KBM-7 (cell line): Measurements from ENCODE around the gene DNAJA4.

Source experiments
- DNase-seq: peaks from one replicate; pipeline ENCODE4 v3.0.0-alpha.2; 2015
- in situ Hi-C: fragments of 300-500 bp; cut with MboI; formaldehyde crosslinking; loops from 2 replicates; pipeline ENCODE4 v1.14.3; 2020; ENCODE audit warnings: low sequenced_read_pairs, low pct_unique_long_range_greater_than_20kb, mixed read lengths

Gene DNAJA4

DNA sequence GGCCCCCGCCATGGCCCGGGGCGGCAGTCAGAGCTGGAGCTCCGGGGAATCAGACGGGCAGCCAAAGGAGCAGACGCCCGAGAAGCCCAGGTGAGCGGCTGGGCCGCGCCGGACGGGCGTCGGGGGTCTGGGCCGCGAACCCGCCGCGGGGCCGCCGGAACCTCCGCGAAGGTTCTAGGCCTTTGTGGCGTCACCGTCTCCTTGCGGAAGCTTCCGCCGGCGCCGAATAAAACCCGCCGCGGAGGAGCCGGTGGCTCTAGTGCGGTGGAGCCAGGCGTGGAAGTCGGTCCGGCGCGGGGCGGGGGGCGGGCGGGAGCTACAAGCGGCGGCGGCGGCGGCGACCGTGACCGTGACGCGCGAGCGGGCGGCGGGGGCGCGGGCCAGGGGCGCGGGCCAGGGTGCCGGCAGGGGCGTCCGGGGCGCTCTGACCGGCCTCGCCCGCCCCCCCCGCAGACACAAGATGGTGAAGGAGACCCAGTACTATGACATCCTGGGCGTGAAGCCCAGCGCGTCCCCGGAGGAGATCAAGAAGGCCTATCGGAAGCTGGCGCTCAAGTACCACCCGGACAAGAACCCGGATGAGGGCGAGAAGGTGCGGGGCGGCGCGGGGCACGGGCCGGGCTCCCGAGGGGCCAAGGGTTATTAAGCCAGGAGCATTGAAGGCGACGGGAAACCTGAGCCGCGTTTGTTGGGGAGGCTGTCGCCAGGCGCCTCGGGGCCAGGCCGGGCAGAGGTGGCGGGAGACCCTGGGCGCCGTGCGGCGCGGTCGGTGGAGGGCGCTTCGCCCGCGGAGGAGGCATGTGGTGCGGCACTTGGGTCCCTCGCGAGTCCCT, at the start of gene DNAJA4:
DNAJA4 (plus strand) TSS at position 259 of the 833 bp plus-strand sequence; CDS start at position 461, 202 bp downstream.
- in situ Hi-C loops: no loop called here
- DNase-seq: no peak

DNA sequence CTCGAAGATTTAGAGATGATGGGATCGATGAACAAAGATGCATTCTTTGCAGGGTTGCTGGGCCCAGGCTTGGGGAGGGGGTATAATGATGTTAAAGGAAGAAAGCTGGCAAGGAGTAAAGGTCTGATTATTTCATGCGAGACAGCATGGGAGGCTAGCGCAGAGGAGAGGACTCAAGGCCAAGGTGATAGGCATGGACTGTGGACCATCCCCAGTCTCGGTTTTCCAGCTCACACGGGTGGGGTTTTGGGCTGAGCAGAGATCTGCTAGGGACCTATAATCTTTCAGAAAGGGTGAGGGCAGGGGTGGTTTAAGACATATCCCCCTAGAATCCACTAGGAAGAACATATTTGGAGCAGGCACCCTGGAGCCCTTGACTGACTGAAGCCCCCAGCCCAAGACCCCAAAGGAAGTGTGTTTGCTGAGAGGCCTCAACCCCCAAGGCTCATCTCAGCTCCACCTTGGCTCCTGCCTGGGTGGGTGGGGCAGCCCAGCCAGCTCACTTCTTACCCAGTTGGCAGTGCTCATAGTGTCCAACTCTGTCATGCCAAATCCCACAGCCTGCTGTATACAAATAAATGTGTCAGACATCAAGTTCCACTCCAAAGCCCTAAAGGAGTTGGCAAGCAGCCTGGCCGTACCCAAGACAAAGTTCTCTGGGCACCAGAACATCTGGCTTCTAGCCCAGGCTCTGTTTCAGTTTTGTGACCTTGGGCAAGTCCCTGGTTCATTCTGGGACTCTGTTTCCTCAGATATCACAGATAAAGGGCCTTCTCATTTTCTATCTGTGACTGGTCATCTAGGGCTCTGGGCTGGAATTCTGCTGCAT, 47.9 kb upstream of the DNAJA4 start:
- in situ Hi-C loops: no loop called here
- DNase-seq: no peak

DNA sequence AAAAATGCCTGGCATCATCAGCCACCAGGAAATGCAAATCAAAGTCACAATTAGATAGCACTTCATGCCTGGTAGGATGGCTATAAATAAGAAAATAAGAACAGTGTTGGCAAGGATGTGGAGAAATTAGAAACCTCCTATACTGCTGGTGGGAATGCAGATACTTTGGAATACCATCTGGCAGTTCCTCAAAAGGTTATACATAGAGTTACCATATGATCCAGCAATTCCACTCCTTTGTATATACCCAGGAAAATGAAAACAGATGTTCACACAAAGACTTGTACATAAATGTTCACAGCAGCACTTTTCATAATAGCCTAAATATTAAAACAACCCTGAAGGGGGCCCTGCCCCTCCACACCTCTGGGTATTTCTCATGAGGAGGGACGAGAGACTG, 43.6 kb upstream of the DNAJA4 start:
- in situ Hi-C loops: no loop called here
- DNase-seq: no peak

DNA sequence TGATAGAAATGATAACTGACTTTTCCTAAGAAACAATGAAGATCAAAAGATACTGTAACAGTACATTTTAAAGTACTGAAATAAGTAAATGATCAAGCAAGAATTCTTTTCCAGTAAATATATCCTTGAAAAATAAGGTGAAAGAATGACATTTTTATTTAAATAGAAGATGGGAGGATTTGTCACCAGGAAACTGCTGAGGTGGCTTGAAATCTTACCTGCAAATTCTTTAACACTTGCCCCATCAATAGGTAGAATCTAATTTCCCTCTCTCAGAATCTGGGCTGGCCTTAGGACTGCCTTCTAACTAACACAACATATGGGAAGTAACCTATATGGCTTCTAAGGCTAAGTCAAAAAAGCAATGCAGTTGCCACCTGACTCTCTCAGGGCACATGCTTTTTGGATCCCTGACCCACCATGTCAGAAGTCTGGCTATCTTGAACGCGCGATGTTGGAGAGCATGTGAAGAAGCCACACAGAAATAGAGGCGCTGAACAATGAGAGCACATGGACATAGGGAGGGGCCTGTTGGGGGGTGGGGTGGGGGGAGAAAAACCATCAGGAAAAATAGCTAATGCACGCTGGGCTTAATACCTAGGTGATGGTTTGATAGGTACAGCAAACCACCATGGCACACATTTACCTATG, 41.5 kb upstream of the DNAJA4 start:
- no peak for DNase-seq
- in situ Hi-C loops: no loop called here

DNA sequence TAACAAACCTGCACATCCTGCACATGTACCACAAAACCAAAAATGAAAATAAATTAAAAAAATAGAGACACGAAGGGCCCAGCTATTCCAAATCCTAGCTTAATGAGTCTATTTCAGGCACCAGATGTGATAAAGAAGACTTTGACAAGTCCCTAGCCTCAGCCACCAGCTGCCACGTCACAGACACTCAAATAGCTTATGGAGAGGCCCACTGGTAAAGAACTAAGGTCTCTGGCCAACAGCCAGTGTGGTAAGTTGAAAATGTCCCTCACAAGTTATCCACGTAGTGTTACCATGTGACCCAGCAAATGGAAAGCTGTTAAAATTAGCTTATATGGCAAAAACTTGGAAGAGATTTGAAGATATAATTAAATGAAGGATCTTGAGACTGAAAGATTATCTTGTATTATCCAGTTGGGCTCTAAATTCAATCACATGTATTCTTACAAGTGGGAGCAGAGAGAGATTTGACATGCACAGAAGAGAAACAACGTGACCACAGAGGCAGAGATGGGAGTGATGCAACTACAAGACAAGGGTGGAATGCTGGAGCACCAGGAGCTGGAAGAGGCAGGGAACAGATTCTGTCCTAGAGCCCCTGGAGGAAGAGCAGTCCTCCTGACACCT, 40.9 kb upstream of the DNAJA4 start:
- no peak for DNase-seq

DNA sequence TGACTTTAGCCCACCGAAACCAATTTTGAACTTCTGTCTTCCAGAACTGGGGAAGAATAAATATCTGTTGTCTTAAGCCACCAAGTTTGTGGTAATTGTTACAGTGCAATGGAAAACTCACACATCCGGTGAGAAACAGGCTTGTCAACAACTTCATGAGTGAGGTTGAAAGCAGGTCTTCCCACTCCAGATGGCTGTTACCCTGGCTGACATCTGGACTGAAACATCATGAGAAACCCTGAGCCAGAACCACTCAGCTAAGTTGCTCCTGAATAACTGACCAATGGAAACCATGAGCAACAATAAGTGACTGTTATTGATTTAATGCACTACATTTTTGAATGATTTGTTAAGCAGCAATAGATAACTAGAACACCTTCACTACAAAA, 40.3 kb upstream of the DNAJA4 start:
- in situ Hi-C loops: no loop called here
- DNase-seq: no peak

More for the DNA sequence above, 40.9 kb upstream of the DNAJA4 start:
- in situ Hi-C loops: no loop called here

DNA sequence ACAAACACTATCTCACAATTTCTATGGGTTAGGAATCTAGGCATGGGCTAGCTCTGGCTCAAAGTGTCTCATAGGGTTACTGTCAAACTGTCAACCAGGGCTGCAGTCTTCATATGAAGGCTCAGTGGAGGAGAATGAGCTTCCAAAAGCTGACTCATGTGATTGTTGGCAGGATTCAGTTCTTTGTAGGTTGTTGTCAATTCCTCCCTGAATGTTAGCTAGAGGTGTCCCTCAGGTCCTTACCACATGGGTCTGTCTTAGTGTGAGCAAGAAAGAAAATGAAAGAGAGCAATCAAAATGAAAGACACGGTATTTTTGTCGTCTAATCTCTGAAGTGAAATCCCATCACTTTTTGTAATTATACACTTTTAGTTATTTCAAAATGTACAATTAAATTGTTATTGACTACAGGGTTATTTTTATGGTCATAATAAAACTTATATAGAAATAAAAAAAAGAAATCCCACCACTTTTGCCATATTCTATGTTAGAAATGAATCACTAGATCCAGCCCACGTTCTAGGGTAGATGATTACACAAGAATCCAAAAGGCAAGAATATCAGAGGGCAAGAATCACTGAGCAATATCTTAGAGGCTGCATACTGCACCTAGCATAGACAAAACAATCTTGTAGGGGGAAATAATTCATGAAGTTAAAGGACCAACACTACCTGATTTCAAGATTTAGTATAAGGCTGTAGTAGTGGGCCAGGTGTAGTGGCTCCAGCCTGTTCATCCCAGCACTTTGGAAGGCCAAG, 38.4 kb upstream of the DNAJA4 start:
- in situ Hi-C loops: loop anchor here (25.0 kb wide), 2 partner anchors 111 to 264 kb away; partner anchors contain the start of gene CRABP1
- no peak for DNase-seq

DNA sequence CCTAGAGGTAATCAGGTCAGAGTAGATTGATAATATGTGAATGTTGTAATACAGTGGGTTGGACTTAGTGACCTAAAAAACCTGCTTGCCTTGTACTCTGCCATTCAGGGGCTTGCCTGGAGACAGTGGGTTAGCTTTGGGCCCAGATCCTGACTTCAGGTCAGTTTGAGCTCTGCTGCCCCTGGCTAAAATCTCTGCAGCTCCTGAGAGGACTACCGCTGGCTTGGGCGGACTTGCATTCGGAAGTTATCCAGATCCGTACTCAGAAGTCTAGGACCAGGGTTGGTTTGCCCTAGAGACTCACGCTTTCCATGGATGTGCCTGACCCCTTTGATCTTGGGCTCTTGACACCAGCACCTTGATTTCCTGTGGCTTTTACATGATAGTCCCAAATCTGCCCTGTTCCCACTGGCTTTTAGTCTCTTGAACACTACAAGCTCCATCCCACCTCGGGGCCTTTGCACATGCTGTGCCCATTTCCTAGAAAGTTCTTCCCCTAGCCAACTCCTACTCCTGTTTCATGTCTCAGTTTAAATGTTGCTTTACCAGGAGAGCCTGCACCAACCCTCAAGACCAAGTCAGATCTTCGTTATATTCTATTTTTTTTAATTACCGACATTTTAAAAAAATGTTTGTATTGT, 35.9 kb upstream of the DNAJA4 start:
- DNase-seq: no peak
- in situ Hi-C loops: loop anchor here (25.0 kb wide), 2 partner anchors 109 to 266 kb away; partner anchors contain the start of gene CRABP1

DNA sequence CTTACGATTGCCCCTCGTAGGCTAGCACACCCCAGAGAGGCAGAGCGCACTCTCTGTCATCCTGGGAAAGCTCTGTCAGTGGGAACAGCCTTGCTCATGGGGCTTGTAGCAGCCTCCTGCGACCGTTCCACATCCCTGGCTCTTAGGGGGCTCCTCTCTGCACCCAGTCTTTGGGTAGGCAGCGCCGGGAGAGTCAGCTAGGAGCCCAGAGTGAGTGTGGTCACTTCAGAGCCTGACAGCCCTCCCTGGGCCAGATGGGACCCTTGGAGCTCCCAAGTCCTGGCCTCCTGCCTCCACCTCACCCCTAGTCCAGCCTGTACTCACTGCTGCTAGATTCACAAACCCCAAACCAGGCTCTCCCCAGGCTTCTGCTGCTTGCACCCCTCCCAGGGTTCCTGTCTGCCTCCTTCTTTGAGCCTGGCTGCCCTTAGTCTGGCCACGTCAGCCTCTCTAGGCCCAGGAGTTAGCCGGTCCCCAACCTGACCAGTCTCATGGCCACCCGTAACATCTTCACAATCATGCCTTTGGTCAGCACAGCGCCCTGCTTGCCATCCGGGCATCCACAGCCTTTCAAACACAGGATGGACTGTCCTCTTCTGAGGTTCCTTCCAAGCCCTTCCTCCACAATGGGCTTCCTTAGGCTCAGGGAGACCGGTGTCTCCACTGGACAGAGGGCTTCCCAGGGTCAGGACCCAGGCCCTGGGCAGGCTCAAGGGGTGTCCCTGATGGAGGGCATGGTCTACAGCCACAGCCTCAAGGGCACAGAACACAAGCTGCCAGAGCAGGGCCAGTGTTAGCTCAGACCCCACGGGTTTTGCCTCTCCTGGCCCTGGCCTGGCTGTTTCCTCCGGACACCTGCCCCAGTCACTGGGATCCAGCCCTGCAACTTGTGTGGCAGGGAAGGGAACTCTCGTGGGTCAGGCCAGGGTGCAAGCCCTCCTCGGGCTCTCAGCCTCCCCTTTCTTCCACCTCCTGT, 34.6 kb upstream of the DNAJA4 start:
- no peak for DNase-seq
- in situ Hi-C loops: loop anchor here (10.0 to 25.0 kb wide), 3 partner anchors 108 to 267 kb away; partner anchors contain the start of gene CRABP1

DNA sequence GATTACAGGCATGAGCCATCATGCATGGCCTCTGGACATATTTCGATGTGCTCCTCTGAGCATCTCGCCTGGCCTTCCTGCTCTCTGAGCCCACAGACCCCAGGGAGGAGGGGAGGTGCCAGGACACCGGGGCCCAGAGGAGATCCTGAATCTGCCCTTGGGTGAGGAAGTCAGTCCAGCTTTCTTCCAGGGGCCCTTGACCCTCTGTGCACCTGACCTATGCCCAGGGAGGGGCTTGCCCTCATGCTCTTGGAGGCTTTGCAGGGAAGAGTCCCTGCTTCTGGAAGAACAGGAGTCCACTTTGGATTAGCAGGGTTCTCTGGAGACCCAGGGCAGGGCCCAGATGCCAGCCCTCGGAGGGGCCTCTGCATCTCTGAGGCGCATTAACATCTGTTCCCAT, 31.4 kb upstream of the DNAJA4 start:
- DNase-seq: no peak
- in situ Hi-C loops: loop anchor here (10.0 to 25.0 kb wide), 3 partner anchors 104 to 271 kb away; partner anchors contain the start of gene CRABP1

DNA sequence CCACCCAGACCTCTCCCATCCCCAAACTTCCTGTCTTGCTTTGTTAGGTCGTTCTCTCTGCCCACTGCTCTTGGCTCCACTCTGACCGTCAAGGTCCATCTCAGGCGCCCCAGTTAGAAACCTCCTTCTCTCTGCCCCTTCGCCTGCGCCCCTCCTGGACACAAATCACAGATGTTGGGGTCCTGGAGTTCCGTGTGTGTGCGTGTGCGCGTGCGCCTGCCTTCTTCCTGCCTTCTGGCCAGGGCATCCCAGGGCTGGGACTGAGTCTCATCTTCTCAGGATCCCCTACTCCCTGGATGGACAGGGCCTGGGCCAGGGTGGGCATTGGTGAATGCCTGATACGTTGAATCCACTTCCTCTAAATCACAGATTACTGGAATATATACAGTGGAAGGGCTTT, 30.9 kb upstream of the DNAJA4 start:
- in situ Hi-C loops: loop anchor here (10.0 to 25.0 kb wide), 3 partner anchors 104 to 271 kb away; partner anchors contain the start of gene CRABP1
- no peak for DNase-seq

DNA sequence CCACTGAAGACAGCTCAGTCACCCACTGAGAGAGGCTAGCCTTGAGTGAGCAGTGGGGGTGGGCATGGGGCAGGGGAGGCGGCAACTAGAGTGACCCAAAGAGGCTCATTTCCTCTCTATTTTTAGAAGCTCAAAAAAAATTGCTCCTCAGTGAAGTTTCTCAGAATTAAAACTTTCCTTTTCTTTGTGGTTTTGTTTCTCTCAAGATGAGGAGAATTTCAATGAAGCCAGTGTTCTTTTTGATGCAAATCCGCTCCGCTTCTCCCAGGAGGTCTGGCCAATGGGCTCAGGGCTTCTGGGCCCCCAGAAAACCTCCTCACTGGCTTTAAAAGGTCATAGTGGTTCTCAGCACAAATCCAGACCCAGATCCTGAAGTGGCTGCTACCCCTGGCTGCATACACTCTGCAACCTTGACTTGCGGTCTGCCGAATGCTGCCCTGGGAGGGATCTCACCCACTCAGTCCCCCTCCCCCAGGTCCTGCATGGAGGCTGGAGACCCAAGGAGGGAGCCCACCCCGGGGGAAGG, 29.8 kb upstream of the DNAJA4 start, which contains the start of gene ACSBG1:
ACSBG1 (minus strand) TSS at position 51 of the 526 bp plus-strand sequence. CDS start 64 bp downstream, outside the sequence.
- in situ Hi-C loops: loop anchor here (10.0 to 25.0 kb wide), 3 partner anchors 103 to 272 kb away; partner anchors contain the start of gene CRABP1
- DNase-seq: peak; percentile 24

DNA sequence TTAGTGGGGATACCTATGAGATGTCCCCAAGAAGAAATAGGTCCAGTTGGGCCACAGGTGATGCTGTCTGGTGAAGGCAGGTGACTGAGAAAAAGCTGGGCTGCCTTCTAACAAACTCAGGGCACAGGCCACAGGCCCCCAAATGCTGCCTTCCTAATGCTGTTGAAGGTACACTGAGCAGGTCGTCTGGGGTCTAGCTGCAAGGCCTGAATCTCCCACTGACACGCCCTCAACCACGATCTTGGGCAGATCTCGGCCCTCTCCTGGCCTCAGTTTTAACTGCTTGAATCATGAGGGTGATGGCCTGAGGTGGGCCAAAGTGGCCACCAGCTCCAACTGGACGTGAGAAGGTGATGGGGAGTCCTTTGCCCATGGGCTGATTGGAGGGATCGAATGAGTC, 27.9 kb upstream of the DNAJA4 start:
- no peak for DNase-seq
- in situ Hi-C loops: loop anchor here (10.0 to 25.0 kb wide), 3 partner anchors 101 to 274 kb away; partner anchors contain the start of gene CRABP1

DNA sequence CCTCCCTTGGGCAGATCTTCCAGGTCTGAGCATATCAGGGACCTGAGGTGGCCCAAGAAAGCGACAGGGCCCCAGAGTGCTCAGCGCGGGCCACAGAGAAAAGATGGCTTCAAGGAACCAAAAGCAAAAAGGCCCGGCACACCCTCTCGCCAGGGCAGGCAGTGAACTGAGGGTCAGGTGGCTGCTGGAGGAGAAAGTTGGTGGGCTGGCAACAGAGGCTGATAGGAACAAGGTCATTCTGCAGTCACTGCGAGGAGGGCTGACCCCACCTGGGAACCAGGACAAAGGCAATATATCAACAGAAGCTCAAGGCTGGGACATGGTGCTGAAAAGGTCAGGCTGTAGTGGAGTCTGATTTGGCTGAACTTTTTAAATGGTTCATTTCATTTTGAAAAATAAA, 27.2 kb upstream of the DNAJA4 start:
- in situ Hi-C loops: loop anchor here (10.0 to 25.0 kb wide), 3 partner anchors 100 to 275 kb away; partner anchors contain the start of gene CRABP1
- DNase-seq: no peak

DNA sequence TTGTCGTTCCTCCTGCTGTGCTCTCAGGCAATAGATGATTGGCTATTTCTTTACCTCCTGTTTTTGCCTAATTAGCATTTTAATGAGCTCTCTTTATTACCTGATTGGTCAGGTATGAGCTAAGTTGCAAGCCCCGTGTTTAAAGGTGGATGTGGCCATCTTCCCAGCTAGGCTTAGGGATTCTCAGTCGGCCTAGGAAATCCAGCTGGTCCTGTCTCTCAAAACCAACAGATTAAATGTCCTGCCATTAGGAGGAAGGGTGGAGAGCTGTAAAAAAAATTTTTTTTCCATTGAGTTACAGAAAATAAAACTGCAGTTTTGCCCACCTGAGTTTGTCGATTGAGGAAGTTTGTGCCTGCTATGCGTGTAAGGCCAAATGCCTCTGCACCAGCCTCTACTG, 24.6 kb upstream of the DNAJA4 start:
- in situ Hi-C loops: loop anchor here (10.0 to 25.0 kb wide), 3 partner anchors 97 to 278 kb away; partner anchors contain the start of gene CRABP1
- DNase-seq: no peak

DNA sequence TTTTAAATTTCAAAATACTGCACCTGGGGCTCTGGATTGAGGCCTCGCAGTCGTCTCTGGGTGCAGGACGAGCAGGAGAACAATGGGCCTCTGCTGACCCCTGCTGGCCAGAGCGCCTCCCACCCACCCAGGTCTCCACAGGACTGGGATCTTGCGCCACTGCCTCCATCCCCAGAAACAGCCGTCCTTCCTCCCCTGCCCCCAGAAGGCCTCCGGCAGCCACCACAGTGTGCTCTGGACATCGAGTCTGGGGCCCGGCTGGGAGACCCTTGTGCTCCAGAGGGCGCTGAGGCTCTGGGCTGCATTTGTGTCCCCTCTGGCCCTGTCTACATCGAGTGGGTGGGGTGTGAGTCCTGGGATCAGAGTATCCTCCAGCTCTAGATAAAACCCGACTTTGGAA, 23.3 kb upstream of the DNAJA4 start:
- in situ Hi-C loops: loop anchor here (25.0 kb wide), 2 partner anchors 96 to 279 kb away; partner anchors contain the start of gene CRABP1
- DNase-seq: peak; percentile 95
